KBM-7 (cell line): ENCODE data around the gene TTK.

Experiments used
- DNase-seq: peaks from one replicate; pipeline ENCODE4 v3.0.0-alpha.2; 2015
- in situ Hi-C: fragments of 300-500 bp; cut with MboI; formaldehyde crosslinking; loops from 2 replicates; pipeline ENCODE4 v1.14.3; 2020; ENCODE audit warnings: low sequenced_read_pairs, low pct_unique_long_range_greater_than_20kb, mixed read lengths

Gene TTK

GRCh38 chr6:80004173-80005072 is at the start of gene TTK:
TTK (plus strand) TSS chr6:80004649; CDS start chr6:80005844, 1,195 bp downstream.
- in situ Hi-C loops: no loop called here
- DNase-seq: peak; percentile 96

- peak; percentile 10 for DNase-seq
- in situ Hi-C loops: no loop called here
Measured at GRCh38 chr6:79954849-79955248, 49.6 kb upstream of the TTK start.

DNA sequence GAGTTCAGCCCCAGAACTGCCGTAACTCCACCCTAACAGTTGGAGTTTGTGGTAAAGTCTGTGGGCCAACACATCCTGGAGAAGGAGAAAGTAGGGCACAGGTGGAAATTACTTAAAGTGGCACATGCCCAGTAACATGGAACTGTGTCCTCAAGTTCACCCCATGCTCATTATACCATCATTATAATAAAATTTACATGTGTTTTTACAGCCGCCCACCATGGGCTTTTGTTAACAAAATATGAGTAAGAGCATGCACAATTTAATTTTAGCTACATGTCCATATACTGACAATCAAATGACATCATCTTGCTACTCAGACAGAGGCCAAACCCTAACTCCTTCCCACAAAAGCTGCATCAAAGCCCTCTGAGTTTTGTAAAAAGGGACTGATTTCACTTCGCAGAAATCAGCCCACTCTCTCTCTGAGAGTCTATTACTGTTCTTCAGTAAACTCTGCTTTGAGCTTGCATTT is 39.8 kb upstream of the TTK start:
- no peak for DNase-seq
- in situ Hi-C loops: no loop called here

DNA sequence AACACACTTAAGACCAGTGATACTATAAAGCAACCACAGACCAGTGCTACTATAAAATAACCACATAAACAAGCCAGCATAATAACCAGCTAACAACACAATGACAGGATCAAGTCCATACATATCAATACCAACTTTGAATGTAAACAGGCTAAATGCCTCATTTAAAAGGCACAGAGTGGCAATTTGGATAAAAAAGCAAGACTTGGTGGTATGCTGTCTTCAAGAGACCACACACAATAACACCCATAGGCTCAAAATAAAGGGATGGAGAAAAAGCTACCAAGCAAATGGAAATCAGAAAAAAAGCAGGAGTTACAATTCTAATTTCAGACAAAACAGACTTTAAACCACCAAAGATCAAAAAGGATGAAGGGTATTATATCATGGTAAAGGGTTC is 37.3 kb upstream of the TTK start:
- DNase-seq: no peak
- in situ Hi-C loops: no loop called here

- in situ Hi-C loops: no loop called here
Measured at GRCh38 chr6:79969784-79970183, 34.7 kb upstream of the TTK start.

DNA sequence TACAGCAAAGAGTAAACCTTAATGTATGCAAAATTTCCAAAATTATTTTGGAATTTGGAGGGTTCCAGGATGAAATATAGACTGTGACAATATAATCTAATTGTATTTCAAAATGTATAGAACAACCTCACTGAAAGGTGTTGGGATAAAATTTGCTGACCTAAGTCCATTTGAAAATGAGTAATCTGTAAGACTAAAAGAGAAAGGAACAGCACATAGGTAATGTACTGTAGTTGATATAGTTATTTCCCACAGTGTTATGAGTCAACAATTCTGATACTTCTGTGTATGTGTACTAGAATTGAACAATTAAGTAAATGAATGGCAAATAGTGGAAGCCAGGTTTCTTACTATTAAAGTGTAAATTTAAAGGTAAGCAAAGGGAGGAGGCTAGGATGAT is 33.3 kb upstream of the TTK start:
- in situ Hi-C loops: no loop called here
- DNase-seq: no peak

More at GRCh38 chr6:79969784-79970183, 34.7 kb upstream of the TTK start:
- no peak for DNase-seq

DNA sequence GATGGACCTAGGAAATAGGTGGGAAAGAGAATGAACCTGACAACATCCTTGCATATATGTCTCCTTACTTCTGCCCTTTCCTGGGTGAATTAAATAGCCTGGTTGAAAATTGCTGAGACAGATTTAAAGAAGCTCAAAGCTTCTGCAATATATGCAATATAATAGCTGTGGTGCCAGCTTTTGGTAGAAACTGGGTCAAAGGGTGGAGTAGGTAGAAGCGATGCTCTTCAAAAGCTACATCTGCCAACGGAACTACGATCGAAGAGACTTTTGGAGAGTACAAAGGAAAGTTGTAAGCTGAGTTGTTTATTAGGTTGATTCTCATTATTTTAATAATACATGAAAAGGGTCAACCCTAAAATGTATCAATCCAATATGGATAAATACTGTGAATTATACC is 22.8 kb upstream of the TTK start:
- in situ Hi-C loops: no loop called here

GRCh38 chr6:79984261-79984660 is 20.2 kb upstream of the TTK start:
- in situ Hi-C loops: no loop called here
- DNase-seq: peak; percentile 6

More for the DNA sequence above, 22.8 kb upstream of the TTK start:
- DNase-seq: no peak

DNA sequence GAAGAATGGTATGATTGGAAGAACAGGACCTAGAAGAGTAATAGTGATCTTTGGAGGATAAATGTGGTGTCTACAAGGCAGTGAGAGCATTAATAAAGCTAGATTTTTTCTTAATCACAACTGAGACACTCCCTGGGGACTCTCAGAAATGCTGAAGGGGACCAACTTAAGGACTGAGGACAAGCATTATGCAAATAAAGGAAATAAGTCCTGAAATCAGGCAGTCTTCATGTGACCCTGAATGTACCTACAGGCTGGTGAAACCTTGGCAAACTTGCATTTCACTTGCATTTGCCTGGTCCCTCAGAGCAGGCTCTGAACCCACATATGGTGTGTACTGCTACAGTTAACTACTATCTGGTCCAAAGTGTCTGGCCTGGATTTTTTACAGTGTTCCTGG is 19.3 kb upstream of the TTK start:
- no peak for DNase-seq
- in situ Hi-C loops: no loop called here

- no peak for DNase-seq
- in situ Hi-C loops: no loop called here
Measured at GRCh38 chr6:79989641-79990040, 14.8 kb upstream of the TTK start.

DNA sequence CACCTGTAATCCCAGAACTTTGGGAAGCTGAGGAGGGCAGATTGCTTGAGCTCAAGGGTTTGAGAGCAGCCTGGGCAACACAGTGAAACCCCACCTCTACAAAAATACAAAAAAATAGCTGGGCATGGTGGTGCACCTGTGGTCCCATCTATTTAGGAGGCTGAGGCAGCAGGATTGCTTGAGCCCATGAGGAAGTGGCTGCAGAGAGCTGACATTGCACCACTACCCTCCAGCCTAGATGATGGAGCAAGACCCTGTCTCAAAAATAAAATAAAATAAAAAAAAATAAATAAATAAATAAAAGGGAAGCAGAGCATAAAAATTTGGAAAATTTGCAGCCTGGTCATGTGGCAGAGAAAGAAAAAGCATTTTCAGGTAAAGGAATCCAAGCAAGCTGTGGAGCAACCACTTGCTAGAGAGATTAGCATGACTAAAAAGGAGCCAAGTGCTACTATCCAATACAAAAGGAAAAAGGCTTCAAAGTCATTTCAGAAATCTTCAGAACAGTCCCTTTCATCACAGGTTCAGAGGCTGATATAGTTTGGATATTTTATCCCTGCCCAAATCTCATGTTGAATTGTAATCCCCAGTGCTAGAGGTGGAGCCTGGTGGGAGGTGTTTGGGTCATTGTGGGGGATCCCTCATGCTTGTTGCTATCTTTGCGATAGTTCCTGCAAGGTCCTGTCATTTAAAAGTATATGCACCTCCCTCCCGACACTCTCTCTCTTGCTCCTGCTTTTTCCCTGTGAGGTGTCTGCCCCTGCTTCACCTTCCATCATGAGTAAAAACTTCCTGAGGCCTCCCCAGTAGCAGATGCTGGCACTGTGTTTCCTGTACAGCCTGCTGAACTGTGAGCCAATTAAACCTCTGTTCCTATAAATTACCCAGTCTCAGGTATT is 11.2 kb upstream of the TTK start:
- in situ Hi-C loops: no loop called here
- no peak for DNase-seq

DNA sequence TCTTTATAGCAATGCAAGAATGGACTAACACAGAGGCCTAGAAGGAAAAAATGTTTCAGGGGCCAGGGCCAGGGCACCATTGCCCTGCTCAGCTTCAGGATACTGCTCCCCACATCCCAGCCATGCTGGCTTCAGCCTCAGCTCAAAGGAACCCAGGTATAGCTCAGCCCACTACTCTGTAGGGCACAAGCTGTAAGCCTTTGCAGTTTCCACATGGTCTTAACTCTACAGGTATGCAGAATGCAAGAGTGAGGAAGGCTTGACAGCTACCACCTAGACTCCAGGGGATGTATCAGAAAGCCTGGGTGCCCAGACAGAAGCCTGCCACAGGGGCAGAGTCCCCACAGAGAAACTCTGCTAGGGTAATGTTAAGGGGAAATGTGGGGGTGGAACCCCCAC is 10.5 kb upstream of the TTK start:
- no peak for DNase-seq
- in situ Hi-C loops: no loop called here

DNA sequence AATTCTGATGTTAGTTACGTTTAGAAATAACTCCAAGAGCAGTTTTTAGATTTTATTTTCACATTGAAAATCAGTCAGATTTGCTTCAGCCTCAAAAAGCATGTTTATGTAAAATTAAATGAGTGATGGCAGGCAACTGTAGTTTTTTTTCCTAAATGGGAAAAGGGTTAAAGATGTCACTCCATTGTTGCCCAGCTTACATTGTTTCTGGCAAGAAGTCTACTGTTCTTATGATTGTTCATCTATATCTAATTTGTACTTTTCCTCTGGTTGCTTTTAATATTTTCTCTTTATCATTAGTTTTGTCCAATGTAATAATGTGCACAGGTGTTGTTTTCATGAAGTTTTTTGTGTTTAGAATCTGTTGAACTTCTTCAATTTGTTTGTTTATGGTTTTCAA is 6.7 kb upstream of the TTK start:
- in situ Hi-C loops: no loop called here
- no peak for DNase-seq

GRCh38 chr6:80001337-80001736 is 3.1 kb upstream of the TTK start:
- in situ Hi-C loops: no loop called here
- no peak for DNase-seq

DNA sequence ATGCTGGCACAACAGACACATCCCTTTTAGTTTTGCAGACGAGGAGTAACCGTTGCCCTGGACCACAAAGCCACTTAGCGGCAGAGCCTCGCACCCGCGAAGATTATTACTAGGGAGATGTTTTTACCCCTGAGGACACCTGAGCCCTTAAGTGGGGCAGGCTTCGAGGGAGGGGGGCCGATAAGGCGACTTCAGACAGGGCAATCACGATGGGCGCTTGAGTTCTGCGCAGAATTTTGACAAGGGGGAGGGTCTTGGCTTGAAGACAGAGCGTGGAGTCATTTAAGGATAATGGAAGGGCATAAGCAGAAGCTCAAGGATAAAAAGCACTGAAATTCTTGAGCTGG is 650 bp upstream of the TTK start:
- no peak for DNase-seq
- in situ Hi-C loops: no loop called here

DNA sequence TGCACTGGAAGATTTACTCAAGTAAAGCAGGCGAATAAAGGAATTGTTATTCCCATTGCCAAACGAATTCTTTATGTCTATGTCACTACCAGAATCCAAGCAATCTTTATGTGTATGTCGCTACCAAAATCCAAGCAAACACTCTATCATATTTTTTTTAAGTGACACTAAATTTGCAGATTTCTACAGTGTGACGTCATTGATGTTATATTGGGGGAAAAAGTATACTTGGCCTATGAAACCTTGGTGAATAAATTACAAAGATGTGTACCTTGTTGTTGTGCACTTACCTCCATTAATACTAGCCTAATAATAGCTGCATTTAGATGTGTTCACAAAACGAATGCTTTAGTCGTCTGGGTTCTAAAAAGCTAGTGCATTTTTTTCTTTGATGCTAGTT is 957 bp downstream of the TTK start:
- DNase-seq: no peak
- in situ Hi-C loops: no loop called here

DNA sequence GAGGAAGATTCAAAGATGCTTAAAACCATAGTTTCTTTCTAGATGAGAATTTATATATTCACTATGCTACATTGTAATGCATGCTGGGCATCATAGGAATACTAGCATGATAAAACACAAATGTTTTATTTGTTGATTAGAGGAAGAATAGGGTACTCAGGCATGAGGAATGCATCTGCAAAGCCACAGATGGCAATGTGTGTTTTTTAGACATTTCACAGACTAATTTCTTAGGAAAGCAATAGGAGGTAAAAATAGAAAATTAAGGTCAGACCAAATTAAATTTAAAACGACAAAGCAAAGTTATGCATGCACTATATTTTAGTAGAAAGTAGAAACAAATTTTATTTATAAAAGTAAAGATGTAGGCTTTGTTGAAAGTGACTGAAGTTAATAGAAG is 2.1 kb downstream of the TTK start:
- in situ Hi-C loops: no loop called here
- DNase-seq: no peak

- in situ Hi-C loops: no loop called here
Measured at GRCh38 chr6:80009531-80009930, 5.1 kb downstream of the TTK start.

DNA sequence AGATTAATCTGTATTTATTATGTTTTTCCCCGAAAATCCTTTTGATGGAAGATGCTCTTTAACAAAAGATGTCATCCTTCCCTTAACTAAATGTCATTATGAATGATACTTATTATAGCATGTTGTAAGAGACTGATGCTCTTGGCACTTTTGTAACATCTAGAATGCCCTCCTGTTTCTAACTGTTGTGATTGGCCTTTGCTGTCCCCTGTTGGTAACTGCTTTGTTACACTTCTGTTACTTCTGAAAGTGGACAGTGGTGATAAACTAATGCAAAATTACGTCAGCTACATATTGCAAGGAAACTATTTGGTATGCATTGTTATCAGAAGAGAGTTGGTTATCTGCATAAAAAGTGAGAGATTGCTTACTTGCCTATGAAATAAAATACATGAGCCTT is 5.8 kb downstream of the TTK start:
- in situ Hi-C loops: no loop called here
- no peak for DNase-seq

More at GRCh38 chr6:80009531-80009930, 5.1 kb downstream of the TTK start:
- no peak for DNase-seq

DNA sequence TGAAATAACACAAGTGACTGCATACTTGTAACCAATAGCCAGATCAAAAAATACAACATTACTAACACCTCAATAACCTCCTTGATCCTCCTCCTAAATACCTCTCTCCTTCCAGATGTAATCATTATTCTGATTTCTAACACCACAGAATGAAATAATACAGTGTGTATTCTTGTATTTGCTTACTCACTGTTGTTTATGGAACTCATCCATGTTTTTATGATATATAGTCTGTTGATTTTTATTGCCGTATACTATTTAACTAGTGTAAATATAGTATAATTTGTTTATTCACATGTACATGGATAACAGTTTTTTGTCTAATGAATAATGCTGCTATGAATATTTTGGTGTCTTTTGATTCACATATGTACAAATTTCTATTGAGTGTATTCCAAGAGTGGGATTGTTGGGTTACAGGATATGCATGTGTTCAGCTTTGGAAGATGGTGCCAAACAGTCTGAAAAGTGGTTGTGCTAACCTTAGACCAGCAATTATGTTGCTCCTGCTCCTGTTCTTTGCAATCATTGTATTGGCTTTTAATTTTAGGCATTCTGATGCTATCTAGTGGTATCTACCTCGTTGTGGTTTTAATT is 11.5 kb downstream of the TTK start:
- in situ Hi-C loops: no loop called here

More for the DNA sequence above, 11.5 kb downstream of the TTK start:
- no peak for DNase-seq
